Fibroblast of peridontal ligament (primary cell): ENCODE measurements around the gene ACAT1.
"Not testable (repeated sequence)": the region's sequence is repeated elsewhere in the genome, so short reads cannot be mapped to it uniquely, and the experiment has no call there.

Experiments used
- DNase-seq: peaks from one replicate; pipeline ENCODE4 v3.0.0-alpha.2; 2010; ENCODE audit errors: extremely low read depth

Gene ACAT1

GRCh38 chr11:108144615-108145014 is 23.2 kb downstream of the ACAT1 start:
- no peak for DNase-seq

GRCh38 chr11:108147150-108147549 is 25.8 kb downstream of the ACAT1 start:
- DNase-seq: peak; percentile 37

- DNase-seq: no peak
Observed at GRCh38 chr11:108148556-108148955, 27.2 kb downstream of the ACAT1 start.

- DNase-seq: no peak
Observed at GRCh38 chr11:108154591-108154990, 33.2 kb downstream of the ACAT1 start.

- DNase-seq: no peak
Observed at GRCh38 chr11:108160970-108161566, 39.7 kb downstream of the ACAT1 start.

GRCh38 chr11:108162878-108163277 is 41.5 kb downstream of the ACAT1 start:
- not testable (repeated sequence) for DNase-seq

GRCh38 chr11:108167624-108168023 is 46.3 kb downstream of the ACAT1 start:
- DNase-seq: no peak

GRCh38 chr11:108170184-108170583 is 48.8 kb downstream of the ACAT1 start:
- DNase-seq: peak; percentile 10

- DNase-seq: no peak
Observed at GRCh38 chr11:108177570-108177969, 56.2 kb downstream of the ACAT1 start.

- DNase-seq: no peak
Observed at GRCh38 chr11:108193725-108194124, 72.4 kb downstream of the ACAT1 start.

- DNase-seq: no peak
Observed at GRCh38 chr11:108196901-108197300, 75.5 kb downstream of the ACAT1 start.
